Adrenal gland (tissue), 12 donors: ENCODE measurements around the gene CCDC51. TPM values are rescaled to one million over a fixed set of nuclear protein-coding genes. Genes with fewer than 3 reads are reported as not detected.

Source experiments
- DNase-seq, 7 donors: peaks; one replicate each; pipeline ENCODE4 v3.0.0-alpha.2; 2019 to 2020
- H3K27ac ChIP-seq, 5 donors: fragments of 200-600 bp; sonication (generic) in 4 of 5; 1 replicate in 3 of 5; 2 replicates in 2 of 5; pipeline versions ENCODE4 v1.5.1 to v1.8.0; 2016 to 2020; ENCODE audit warnings: mild to moderate bottlenecking in 1 of 5
- H3K27me3 ChIP-seq: fragments of 200-600 bp; 2 replicates; pipeline ENCODE4 v1.8.0; 2021
- H3K36me3 ChIP-seq, 2 donors: fragments of 200-600 bp; replicated peaks in 1 of 2; 1 replicate in 1 of 2; 2 replicates in 1 of 2; pipeline versions ENCODE4 v1.5.1 to v1.8.0; 2018 to 2022
- H3K4me1 ChIP-seq, 2 donors: fragments of 200-600 bp; replicated peaks in 1 of 2; 1 replicate in 1 of 2; 2 replicates in 1 of 2; pipeline versions ENCODE4 v1.5.1 to v1.8.0; 2018 to 2021
- H3K4me3 ChIP-seq, 4 donors: fragments of 200-600 bp; sonication (generic) in 3 of 4; one replicate each; pipeline ENCODE4 v1.5.1; 2016 to 2018
- H3K9me3 ChIP-seq, 3 donors: fragments of 200-600 bp; sonication (generic) in 1 of 3; replicated peaks in 1 of 3; 1 replicate in 2 of 3; 2 replicates in 1 of 3; pipeline versions ENCODE4 v1.5.1 to v1.8.0; 2016 to 2021
- POLR2A ChIP-seq, 2 donors: fragments of 450-650 bp; IDR thresholded peaks; one replicate each; pipeline ENCODE4 v1.6.1; 2017; ENCODE audit warnings: antibody characterized with exemption in 2 of 2, mild to moderate bottlenecking in 2 of 2, moderate library complexity in 1 of 2
- WGBS, 4 donors: extraction: QIAGEN DNeasy Blood & Tissue Kit in 2 of 4; methylation state at CpG; one replicate each; pipeline versions ENCODE4 v1.1.5 to v1.1.7; 2013 to 2017; 5-methylcytosine and 5-hydroxymethylcytosine counted together
- intact Hi-C, 2 donors: fragments of 100-400 bp; cut with DNase I; formaldehyde crosslinking; loops; one replicate each; pipeline versions ENCODE4 v1.14.1 to v1.15.0; 2022 to 2023
- polyA plus RNA-seq, 3 donors: library from polyadenylated mRNA; stranded (reverse); fragments of 200-250 nt in 2 of 3; fragments of 350-450 nt in 1 of 3; fragmentation: Illumina TruSeq in 1 of 3; extraction: RNeasy Lipid Tissue Mini Kit (QIAGEN cat#74804) in 1 of 3; gene quantifications; one replicate each; pipeline ENCODE4 v1.2.3, GENCODE V29; 2013 to 2014
- total RNA-seq, 9 donors: library from RNA; depleted of rRNA in 4 of 9; stranded (reverse); fragments of >200 nt in 4 of 9; fragments of 120-200 nt in 1 of 9; fragmentation: NEBNext Ultra II Directional in 1 of 9; extraction: Animal tissue kit (Norgen Biotek cat#: 25700) in 1 of 9; gene quantifications; one replicate each; pipeline versions ENCODE4 v1.1.0 to v1.2.4, GENCODE V29; 2013 to 2023
- TF ChIP-seq, protein P1 (sequence below), 6 experiments: fragments of 450-650 bp in 4 of 6; fragments of 200-600 bp in 2 of 6; sonication (generic) in 1 of 6; IDR thresholded peaks; 1 replicate in 5 of 6; 2 replicates in 1 of 6; pipeline versions ENCODE4 v1.5.1 to v1.8.0; 2016 to 2021; ENCODE audit warnings: antibody characterized with exemption in 6 of 6, mild to moderate bottlenecking in 2 of 6, moderate library complexity in 1 of 6
- donor health status: healthy with polysubstance abuse.
- donor health status: Bipolar disorder and iron deficiency.
- donor health status: DM: yes; HTN: yes; CAD: no.
- donor health status: DM: no; HTN: no; CAD: no.
- donor health status: DM: no; HTN: no; CAD: no.
- donor health status: DM: yes; HTN: yes; CAD: no.

The CCDC51 gene
- total and polyA plus RNA-seq, 12 donors, result 7.3 to 30.4 (median 19.5) TPM

DNA sequence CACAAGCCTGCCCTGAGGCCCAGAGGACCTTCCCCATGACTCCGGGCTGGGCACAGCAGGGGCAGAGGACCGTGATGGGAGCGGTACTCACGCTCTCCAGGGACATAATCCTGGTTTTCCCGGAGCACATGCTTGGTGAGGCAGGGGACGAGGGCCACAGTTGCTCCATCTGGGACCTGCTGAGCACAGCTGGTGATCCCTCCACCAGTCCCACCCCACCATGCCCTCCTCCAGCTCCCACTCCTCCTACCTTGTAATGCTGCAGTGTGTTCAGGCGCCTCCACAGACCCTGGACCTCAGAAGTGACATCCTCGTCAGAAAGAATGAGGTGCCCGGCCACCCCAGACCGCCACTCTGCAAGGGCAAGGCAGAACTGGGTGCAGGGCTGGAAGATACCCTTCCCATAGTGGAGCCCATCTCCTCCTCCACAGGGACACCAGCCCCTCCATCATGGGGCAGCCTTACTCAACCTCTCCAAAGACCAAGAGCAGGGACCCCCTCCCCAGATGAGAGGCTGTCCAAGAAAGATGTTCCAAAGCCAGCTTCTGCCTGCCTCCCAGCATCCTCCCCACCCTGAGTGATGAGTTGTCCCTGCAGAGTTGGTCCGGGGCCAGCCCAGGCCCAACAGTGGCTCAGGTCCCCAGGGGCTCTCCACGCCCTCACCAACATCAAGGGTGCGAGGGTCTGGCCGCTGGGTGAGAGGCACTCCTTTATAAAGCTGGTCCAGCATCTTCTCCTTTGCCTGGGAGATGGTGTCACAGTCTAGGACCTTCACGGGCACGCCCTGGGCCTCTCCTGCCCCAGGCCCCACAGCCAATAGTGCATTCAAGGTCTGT, 29.5 kb downstream of the CCDC51 start:
- peak in 3 of 7 donors; percentile 8 to 35 (median 8) for DNase-seq
- H3K4me1 ChIP-seq, result no peaks in the 10 kb centered on the region
- intact Hi-C loops, result no loop called here
- H3K27ac ChIP-seq, result no peak overlapping the region
- 89 to 98% (median 93%) methylated on average over 6 to 16 of the region's 16 CpGs for WGBS, 4 donors
- no peaks in the 10 kb centered on the region for H3K27me3 ChIP-seq
- H3K4me3 ChIP-seq, result no peak overlapping the region
- TF ChIP-seq POLR2A (IDR thresholded peaks at IDR 0.05), result no peak
- TF ChIP-seq, protein P1, sequence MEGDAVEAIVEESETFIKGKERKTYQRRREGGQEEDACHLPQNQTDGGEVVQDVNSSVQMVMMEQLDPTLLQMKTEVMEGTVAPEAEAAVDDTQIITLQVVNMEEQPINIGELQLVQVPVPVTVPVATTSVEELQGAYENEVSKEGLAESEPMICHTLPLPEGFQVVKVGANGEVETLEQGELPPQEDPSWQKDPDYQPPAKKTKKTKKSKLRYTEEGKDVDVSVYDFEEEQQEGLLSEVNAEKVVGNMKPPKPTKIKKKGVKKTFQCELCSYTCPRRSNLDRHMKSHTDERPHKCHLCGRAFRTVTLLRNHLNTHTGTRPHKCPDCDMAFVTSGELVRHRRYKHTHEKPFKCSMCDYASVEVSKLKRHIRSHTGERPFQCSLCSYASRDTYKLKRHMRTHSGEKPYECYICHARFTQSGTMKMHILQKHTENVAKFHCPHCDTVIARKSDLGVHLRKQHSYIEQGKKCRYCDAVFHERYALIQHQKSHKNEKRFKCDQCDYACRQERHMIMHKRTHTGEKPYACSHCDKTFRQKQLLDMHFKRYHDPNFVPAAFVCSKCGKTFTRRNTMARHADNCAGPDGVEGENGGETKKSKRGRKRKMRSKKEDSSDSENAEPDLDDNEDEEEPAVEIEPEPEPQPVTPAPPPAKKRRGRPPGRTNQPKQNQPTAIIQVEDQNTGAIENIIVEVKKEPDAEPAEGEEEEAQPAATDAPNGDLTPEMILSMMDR (IDR thresholded peaks at IDR 0.05), result no peak
- H3K9me3 ChIP-seq, result no peaks in the 10 kb centered on the region
- H3K36me3 ChIP-seq, result peaks cover 0 to 23% of the 10 kb centered on the region in 2 donors

DNA sequence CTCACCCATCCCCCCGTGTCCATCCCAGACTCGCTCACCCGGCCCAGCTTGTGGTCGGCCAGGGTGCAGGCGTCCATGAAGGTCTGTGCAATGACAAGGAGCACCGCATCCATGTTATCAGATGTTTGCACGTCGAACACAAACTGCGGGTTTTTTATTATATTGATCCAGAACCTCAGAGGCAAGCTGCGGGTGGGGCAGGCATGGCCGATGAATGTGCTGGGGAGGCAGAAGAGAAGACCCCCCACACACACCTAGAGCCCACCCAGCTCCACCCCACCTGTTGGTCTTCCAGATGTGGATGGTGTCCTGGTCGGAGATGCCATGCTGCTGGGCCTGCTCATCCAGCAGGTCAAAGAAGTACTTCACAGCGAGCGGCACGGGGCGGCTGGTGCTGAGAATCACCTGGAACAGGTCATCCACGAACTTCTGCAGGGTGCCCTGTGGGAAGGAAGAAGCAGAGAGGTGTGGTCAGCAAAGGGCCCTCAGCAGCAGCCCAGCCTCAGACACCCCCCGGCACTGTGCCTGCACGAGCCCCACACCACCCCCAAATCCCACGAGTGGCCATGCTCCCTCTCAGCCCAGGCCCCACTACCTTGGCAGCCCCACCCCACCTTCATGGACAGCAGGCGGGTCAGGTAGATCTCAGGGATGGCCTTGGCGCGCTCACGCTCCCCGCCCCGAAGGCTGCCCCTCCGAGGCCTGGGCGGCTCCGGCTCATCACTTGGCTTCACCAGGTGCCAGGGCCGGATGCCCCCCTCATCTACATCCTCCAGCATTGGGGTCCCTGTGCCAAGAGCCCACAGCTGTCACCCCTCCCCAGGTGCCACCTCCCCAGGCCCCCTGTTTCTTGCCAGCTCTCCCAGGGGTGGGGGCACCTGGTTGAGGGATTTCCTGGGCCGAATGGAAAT, 30.4 kb downstream of the CCDC51 start:
- WGBS, 4 donors, result 88 to 95% (median 93%) methylated on average over 19 to 31 of the region's 31 CpGs
- Histone ChIP-seq H3K27me3 (no peaks in the 10 kb centered on the region), H3K4me1 (no peaks in the 10 kb centered on the region), H3K4me3 (no peak overlapping the region), H3K9me3 (no peaks in the 10 kb centered on the region), H3K27ac (no peak overlapping the region), H3K36me3 (peaks cover 0 to 15% of the 10 kb centered on the region in 2 donors)
- DNase-seq, result peak in 5 of 7 donors; percentile 6 to 43 (median 9)
- no peak for TF ChIP-seq POLR2A (IDR thresholded peaks at IDR 0.05)
- TF ChIP-seq, protein P1 (IDR thresholded peaks at IDR 0.05), result no peak
- intact Hi-C loops, result no loop called here

GRCh38 chr3:48408823-48409281, 31.1 kb downstream of the CCDC51 start:
- Histone ChIP-seq H3K27ac (no peak overlapping the region), H3K36me3 (peaks cover 0 to 15% of the 10 kb centered on the region in 2 donors)
- intact Hi-C loops, result no loop called here

More at GRCh38 chr3:48408823-48409281, 31.1 kb downstream of the CCDC51 start:
- WGBS, 4 donors, result 75 to 89% (median 82%) methylated on average over 4 of the region's 4 CpGs
- TF ChIP-seq, protein P1 (IDR thresholded peaks at IDR 0.05), result no peak
- TF ChIP-seq POLR2A (IDR thresholded peaks at IDR 0.05), result no peak
- Histone ChIP-seq H3K4me3 (no peak overlapping the region), H3K4me1 (no peaks in the 10 kb centered on the region), H3K27me3 (no peaks in the 10 kb centered on the region), H3K9me3 (no peaks in the 10 kb centered on the region)
- DNase-seq, result peak in 5 of 7 donors; percentile 0 to 45 (median 11)
